Raji (cell line): Measurements from ENCODE around the gene IRAK2.

Experiments used
- POLR2A ChIP-seq: IDR thresholded peaks from 2 replicates; pipeline ENCODE4 v1.6.1; 2011; ENCODE audit warnings: low read depth, low read length, control low read depth; ENCODE audit not compliant: insufficient read depth

Gene IRAK2

DNA sequence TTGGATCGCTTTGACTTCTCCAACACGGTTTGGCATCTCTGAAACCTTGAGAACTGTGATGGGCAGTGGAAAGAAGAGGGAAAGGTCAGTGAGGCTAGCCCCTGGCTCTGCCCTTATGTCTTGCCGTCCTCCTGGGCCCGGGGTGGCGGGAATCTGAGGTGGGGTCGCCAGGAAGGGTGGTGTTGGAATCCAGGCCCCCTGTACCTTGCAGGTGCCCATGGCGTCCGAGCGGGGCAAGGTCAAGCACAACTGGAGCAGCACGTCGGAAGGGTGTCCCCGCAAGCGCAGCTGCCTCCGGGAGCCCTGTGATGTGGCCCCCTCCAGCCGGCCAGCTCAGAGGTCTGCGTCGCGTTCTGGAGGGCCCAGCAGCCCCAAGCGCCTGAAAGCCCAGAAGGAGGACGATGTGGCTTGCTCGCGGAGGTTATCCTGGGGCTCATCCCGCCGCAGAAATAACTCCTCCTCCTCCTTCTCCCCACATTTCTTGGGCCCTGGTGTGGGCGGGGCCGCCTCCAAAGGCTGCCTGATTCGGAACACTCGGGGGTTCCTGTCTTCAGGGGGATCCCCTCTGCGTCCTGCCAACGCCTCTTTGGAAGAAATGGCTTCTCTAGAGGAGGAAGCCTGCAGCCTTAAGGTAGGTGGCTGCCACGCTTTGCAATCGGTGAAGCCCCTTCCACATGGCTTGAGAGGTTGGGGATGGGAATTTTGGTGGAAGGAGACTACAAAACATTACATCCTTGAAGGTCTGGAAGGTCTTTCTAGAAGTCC, 84.4 kb downstream of the IRAK2 start:
- 0 out of 2 replicates have a peak, but pooled peaks have one; percentile 0 for TF ChIP-seq POLR2A

DNA sequence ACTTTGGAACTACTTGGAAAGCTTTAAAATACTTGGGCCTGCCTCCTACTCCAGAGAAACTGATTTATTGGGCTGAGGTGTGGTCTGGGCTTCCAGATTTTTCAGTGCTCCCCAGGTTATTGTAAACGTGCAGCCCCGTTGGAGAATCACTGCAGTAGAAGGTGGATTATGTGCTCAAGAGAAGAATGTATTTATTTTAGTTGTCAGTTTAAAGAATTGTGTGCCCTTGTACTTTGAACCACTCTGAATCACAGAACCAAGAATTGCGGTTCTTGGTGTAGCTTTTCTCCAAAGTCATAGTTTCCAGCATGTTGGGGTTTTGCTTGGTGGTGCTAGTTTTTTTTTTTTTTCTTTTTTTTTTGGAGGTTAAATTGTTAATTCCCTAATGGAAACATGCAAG, 85.1 kb downstream of the IRAK2 start:
- TF ChIP-seq POLR2A, result no peak

DNA sequence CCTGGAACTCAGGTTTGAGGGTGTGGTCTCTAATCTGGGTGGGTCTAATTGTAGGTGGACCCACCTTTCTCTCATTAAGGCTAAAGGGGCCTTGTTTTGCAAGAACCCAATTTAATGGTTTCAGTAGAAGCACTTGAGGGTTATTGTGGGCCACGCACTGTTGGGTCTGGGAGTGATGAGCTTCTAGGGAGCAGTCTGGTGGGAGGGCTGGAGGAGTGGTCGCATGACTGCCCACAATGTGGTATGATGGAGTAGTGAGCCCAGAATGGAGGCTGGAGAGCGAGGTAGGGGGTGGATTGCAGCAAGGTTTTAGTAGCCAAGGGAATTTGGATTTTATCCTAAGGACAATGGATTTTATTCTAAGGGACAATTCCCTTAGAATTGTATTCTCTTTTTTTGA, 86.3 kb downstream of the IRAK2 start:
- TF ChIP-seq POLR2A, result no peak

DNA sequence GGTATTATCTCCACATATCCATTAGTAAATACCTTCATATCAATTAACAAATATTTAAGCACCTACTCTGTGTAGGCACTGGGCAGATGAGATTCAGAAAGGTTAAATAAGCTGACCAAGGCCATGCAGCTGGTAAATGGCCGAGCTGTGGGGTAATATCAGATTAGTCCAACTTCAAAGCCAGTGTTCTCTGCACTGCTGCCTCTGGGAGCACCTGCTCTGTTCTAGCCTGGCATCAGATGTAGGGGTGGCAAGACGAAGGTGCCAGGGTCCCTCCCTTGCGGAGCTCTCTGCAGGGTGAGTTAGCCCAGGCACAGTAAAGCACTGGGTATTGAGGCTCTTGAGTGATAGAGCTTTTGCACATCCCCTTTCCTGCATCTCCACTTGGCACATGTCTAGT, 89.0 kb downstream of the IRAK2 start:
- no peak for TF ChIP-seq POLR2A

DNA sequence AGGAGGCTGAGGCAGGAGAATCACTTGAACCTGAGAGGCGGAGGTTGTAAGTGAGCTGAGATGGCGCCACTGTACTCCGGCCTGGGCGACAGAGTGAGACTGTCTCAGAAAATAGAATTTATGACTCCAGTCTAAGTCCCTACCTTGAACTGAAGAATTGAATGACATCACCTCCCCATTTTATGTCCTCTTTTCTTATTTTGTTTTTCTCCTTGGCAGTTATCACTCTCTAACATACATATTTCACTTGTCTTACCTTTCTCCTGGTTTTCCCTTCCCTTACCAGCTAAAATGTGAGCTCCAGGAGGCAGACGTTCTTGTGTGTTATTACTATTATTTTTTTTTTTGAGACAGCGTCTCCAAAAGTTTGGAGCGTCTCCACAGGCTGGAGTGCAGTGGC, 91.1 kb downstream of the IRAK2 start:
- TF ChIP-seq POLR2A, result no peak

DNA sequence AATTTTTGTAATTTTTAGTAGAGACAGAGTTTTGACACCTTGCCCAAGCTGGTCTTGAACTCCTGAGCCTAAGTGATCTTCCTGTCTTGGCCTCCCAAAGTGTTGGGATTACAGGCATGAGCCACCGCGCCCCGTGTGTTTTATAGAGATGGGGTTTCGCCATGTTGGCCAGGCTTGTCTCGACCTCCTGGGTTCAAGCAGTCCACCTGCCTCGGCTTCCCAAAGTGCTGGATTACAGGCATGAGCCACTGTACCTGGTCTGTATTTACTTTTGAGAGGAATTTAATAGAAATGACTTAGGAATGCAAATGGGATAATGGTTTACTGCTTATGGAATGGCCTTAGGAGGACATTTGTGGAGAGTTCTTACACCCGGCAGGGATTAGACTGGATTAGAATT, 94.3 kb downstream of the IRAK2 start:
- TF ChIP-seq POLR2A, result no peak

DNA sequence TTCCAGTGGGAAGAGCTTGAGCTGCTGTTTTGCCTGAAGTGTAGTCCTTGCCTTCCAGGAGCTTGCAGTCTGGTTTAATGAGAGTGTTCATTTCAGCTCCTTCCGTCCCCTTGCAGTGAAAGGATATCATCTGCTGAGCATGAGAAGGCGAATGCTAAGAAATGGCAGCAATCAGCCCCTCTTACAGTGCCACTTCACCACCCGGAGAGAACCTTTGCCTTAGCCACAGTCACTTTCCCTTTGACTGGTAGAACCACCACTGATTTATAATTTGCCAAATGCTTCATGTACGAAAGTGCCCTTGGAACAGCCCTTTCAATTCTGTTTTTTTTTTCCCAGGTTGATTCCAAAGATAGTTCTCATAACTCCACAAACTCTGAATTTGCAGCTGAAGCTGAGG, 95.1 kb downstream of the IRAK2 start:
- no peak for TF ChIP-seq POLR2A

DNA sequence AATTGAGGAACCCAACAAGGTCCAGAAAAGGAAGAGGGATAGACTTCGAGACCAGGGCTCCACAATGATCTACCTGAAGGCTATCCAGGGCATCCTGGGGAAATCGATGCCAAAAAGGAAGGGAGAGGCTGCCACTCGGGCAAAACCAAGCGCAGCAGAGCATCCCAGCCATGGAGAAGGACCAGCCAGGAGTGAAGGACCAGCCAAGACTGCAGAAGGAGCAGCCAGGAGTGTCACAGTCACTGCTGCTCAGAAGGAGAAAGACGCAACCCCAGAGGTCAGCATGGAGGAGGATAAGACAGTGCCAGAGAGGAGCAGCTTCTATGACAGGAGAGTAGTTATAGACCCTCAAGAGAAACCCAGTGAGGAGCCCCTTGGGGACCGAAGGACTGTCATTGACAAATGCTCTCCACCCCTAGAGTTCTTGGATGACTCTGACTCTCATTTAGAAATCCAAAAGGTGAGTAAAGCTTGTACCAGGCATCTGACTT, 95.5 kb downstream of the IRAK2 start:
- no peak for TF ChIP-seq POLR2A

DNA sequence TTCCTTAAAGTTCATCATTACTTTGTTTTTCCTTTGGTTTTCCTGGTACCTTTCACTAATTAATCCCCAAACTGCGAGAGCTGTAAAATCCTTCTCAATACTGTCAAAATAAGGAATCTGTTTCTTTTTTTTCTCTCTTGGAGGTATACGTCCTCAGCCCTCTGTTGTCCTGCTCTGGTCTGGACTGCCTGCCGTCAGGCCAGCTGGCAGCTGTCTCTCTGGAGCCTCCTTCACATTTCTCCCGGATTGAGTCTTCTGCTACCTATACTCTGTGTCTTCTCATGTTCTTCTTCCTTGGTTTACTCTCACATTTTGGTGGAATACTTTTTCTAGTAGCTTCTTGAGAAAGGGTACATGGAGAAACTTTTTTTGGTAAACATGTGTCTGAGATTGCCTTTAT, 97.3 kb downstream of the IRAK2 start:
- no peak for TF ChIP-seq POLR2A

DNA sequence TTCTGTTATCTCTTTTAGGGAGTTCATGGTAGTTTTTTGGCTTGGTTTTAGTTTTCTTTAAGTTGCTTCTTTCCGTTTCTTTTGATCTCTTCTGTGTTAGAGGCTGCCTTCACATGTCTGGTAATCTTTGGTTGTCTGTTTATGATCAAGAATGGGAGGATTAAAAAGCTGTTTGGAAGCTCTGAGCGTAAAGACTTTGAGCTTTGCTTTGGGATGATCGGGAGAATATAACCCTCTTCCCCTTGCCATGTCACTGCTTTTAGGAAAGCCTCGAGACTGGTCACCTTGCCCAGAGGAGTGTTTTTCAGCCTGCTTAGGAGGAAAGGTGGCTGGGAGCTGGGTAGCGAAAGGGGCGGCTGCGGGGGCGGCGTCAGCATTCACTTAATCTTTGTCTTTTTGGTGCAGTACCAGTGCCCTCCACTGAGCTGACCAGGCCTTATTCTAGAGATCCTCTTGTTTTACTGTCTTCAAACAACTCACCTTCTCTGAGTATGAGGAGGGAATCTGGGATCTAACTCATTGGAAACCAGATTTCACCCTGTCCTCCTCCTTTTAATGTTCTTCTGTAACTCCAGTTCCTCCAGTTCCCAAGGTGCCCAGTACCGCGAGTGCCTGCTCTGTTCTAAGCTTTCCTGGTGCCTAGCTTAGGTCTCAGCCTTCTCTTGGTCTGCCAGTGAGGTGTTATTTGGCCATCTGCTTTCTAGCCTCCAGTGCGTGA, 99.1 kb downstream of the IRAK2 start:
- TF ChIP-seq POLR2A, result no peak

DNA sequence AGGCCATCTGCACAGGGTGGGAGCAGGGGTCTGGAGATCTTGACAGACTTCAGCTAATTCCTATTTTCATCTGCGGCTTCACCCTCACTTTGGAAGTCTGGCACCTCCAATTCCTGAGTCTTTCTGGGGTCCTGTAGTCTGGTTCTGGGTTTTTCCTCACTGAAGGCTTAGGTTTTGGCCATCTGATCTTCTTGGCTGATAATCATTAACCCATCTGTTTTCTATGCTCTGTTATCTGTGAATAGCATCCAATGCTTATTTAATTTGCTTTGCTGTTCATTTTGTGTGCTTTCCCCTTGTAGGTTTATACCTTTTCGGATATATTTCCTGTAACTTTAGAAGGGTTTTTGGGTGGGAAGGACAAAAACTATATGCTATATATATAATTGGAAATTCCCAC, 101.1 kb downstream of the IRAK2 start:
- no peak for TF ChIP-seq POLR2A

DNA sequence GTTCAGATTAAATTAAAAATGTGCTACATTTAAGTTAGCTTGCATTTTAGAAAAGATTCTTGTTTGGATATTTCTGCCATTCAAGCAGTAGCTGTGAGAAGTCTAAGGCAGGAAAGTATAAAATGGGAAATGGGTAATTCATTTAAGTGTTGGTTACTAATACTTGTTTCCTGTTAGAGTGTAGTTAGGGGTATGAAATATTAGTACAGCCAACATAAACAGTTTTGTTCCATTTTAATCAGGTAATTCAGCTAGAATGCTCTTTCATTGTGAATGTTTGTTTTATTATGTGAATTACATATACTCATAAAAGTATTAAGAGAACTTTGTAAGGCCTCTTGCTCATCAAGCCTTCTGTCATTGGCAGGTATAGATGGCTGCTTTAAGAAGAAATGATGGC, 103.4 kb downstream of the IRAK2 start:
- TF ChIP-seq POLR2A, result no peak

DNA sequence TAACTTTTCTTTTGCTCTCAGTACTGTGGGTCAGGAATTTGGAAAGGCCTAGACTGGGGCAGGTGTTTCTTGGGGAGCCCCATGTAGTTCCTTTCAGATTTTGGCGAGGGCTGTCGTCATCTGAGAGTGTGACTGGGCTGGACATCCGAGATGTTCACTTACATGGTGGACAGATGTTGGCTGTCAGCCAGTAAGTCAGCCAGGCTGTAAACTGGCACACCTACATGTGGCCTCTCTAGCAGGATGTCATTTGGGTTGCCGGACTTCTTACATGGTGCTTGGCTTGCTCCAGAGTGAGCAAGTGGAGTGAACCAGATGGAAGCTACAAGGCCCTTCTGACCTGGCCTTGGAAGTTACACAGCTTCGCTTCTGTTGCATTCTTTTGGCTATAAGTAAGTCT, 104.2 kb downstream of the IRAK2 start:
- TF ChIP-seq POLR2A, result no peak

DNA sequence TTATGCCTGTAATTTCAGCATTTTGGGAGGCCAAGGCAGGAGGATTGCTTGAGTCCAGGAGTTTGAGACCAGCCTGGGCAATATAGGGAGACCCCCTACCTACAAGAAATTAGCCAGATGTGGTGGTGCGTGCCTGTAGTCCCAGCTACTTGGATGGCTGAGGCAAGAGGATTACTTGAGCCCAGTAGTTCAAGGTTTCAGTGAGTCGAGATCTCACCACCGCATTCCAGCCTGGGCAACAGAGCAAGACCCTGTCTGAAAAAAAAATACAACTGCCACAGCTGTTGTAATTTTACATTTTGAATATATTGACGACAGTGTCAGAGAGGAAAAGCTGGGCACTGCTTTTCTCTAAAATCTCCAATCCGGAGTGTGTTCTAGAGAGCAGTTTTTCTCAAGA, 104.7 kb downstream of the IRAK2 start:
- TF ChIP-seq POLR2A, result no peak

DNA sequence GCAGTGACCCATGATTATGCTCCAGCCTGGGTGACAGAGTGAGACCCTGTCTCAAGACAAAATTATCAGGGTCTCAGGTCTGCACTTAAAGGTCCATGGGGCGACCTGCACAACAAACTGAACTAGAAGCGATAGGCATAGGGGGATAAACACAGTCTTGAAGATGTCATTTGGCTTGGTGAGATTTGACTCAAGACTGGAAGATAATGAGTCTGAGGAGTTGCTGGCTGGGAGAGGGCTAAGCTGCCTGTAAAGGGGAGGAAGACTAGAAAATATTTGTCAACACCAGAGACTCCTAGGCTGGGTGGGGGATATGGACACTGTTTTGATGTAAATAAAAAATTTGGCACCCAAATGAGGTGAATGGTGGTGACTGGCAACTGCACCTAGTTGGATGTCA, 108.3 kb downstream of the IRAK2 start:
- TF ChIP-seq POLR2A, result no peak

DNA sequence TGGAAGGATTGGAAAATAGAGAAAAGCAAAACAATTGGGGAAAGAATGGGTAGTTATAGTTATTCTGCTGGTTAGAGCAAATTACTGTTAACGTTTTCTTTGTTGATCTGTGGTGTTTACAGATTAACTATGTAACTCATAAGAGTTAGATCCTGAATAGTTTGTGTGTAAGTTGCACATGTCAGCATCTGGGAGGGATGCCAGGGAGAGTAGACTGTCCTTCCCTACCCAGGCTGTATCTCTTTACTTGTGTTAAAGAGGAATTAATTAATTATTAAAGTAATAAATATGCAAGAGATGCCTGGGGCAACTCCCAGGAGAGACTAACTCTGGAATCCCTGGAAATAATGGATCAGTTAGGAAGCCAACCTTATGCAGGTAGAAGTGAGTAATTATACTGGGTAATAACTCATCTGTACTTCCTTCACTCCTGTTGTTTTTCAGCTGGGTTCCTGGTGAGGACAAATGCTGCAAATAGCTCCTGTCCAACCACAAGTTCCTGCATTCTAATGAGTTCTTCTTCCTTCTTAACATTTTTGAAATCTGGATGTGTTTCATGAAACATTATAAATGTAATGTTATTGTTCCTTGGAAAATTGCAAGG, 109.1 kb downstream of the IRAK2 start:
- TF ChIP-seq POLR2A, result no peak
